SK-N-SH (cell line): ENCODE data around the gene UBE2D2.

Experiments used
- EP300 ChIP-seq, 2 experiments: IDR thresholded peaks; 2 replicates each; pipeline versions ENCODE4 v1.4.0 to v1.6.1; 2012; ENCODE audit warnings: borderline replicate concordance in 1 of 2, low read depth in 1 of 2, low read length in 1 of 2
- MXI1 ChIP-seq: IDR thresholded peaks from 2 replicates; pipeline ENCODE4 v1.6.1; 2012; ENCODE audit warnings: mild to moderate bottlenecking, low read depth, low read length, improper control_type of control experiment
- SIN3A ChIP-seq: IDR thresholded peaks from 2 replicates; pipeline ENCODE4 v1.6.1; 2012; ENCODE audit warnings: low read depth, mild to moderate bottlenecking, low read length, moderate library complexity, borderline replicate concordance
- TF ChIP-seq, protein P1 (sequence below): IDR thresholded peaks from 2 replicates; pipeline ENCODE4 v1.4.0; 2012; ENCODE audit warnings: low read depth, borderline replicate concordance
- TF ChIP-seq, protein P2 (sequence below): fragments of 200-600 bp; sonication (generic); IDR thresholded peaks from 2 replicates; pipeline ENCODE4 v1.6.1; 2017; ENCODE audit warnings: antibody characterized with exemption, mild to moderate bottlenecking, moderate library complexity

- TF ChIP-seq, protein P1, sequence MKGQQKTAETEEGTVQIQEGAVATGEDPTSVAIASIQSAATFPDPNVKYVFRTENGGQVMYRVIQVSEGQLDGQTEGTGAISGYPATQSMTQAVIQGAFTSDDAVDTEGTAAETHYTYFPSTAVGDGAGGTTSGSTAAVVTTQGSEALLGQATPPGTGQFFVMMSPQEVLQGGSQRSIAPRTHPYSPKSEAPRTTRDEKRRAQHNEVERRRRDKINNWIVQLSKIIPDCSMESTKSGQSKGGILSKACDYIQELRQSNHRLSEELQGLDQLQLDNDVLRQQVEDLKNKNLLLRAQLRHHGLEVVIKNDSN, result no peak
- TF ChIP-seq, protein P2, sequence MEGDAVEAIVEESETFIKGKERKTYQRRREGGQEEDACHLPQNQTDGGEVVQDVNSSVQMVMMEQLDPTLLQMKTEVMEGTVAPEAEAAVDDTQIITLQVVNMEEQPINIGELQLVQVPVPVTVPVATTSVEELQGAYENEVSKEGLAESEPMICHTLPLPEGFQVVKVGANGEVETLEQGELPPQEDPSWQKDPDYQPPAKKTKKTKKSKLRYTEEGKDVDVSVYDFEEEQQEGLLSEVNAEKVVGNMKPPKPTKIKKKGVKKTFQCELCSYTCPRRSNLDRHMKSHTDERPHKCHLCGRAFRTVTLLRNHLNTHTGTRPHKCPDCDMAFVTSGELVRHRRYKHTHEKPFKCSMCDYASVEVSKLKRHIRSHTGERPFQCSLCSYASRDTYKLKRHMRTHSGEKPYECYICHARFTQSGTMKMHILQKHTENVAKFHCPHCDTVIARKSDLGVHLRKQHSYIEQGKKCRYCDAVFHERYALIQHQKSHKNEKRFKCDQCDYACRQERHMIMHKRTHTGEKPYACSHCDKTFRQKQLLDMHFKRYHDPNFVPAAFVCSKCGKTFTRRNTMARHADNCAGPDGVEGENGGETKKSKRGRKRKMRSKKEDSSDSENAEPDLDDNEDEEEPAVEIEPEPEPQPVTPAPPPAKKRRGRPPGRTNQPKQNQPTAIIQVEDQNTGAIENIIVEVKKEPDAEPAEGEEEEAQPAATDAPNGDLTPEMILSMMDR, result no peak
- TF ChIP-seq EP300 (IDR thresholded peaks at IDR 0.05; ENCODE audit: borderline replicate concordance in 1 of 2, low read depth in 1 of 2, low read length in 1 of 2) (no peak), MXI1 (no peak), SIN3A (no peak)
Measured at GRCh38 chr5:139543423-139543991, 17.6 kb upstream of the UBE2D2 start.
